ENCODE measurements around the gene SPATA25. TPM values are rescaled to one million over a fixed set of nuclear protein-coding genes. Genes with fewer than 3 reads are reported as not detected.
A peak's percentile ranks its signal among the peaks of the same experiment; 100 is the strongest.
"Not testable (repeated sequence)": the region's sequence is repeated elsewhere in the genome, so short reads cannot be mapped to it uniquely, and the experiment has no call there.

Gene SPATA25
- polyA plus RNA-seq, 3 donors from 2014 or later, result not detected

- peak overlapping the region in 2 of 6 donors; percentile 5 to 28 for H3K27ac Mint-ChIP-seq
- no peaks in the 10 kb centered on the region for H3K9me3 Mint-ChIP-seq
Measured at GRCh38 chr20:45908084-45908483, 20.7 kb upstream of the SPATA25 start.

GRCh38 chr20:45907219-45907948 lies 20.0 kb upstream of the SPATA25 start:
- Mint-ChIP-seq H3K4me1 (peaks cover 12 to 16% of the 10 kb centered on the region in 2 donors), H3K4me3 (no peak overlapping the region), H3K27ac (peak overlapping the region in 2 of 6 donors; percentile 5 to 60), H3K9me3 (no peaks in the 10 kb centered on the region), H3K36me3 (peaks cover 0 to 7% (median 0%) of the 10 kb centered on the region in 3 donors), H3K27me3 (ENCODE audit: low read depth in 3 of 3) (peaks cover 0 to 12% (median 6%) of the 10 kb centered on the region in 3 donors)
- DNase-seq, result no peak

More at GRCh38 chr20:45908084-45908483, 20.7 kb upstream of the SPATA25 start:
- peaks cover 0 to 7% (median 0%) of the 10 kb centered on the region in 3 donors for H3K36me3 Mint-ChIP-seq
- H3K27me3 Mint-ChIP-seq (ENCODE audit: low read depth in 3 of 3), result peaks cover 0 to 10% (median 6%) of the 10 kb centered on the region in 3 donors
- no peak overlapping the region for H3K4me3 Mint-ChIP-seq
- DNase-seq, result no peak
- H3K4me1 Mint-ChIP-seq, result peaks cover 13 to 16% of the 10 kb centered on the region in 2 donors

DNA sequence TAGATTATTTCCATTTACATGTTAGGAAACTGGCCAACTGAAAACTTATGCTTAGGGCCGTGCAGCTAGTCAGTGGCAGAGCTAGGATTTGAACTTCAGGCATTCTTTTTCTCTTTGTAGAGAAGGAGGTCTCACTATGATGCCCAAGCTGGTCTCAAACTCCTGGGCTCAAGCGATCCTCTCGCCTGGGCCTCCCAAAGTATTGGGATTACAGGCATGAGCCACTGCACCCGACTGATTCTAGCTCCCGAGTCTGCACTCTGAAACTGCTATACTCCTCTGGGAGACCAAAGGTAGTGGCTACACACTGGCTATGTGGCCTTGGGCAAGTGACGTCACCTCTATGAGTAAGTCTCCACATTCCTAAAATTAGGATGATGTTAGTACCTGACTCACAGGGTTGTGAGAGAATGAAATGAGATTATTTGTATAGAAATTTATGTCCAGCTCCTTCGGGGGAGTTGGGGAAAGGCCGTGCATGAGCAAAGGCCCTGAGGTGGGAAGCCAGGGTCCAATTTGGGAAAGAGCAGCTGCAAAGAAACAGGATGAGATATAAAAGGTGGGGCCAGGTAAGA lies 18.2 kb upstream of the SPATA25 start:
- Mint-ChIP-seq H3K27ac (no peak overlapping the region), H3K4me1 (peaks cover 1 to 3% of the 10 kb centered on the region in 2 donors)

GRCh38 chr20:45904583-45905504 lies 17.4 kb upstream of the SPATA25 start:
- Mint-ChIP-seq H3K4me3 (no peak overlapping the region), H3K4me1 (no peaks in the 10 kb centered on the region), H3K9me3 (no peaks in the 10 kb centered on the region), H3K27me3 (ENCODE audit: low read depth in 3 of 3) (peaks cover 0 to 6% (median 2%) of the 10 kb centered on the region in 3 donors), H3K27ac (no peak overlapping the region), H3K36me3 (peaks cover 0 to 7% (median 0%) of the 10 kb centered on the region in 3 donors)
- no peak for DNase-seq

More for the DNA sequence above, 18.2 kb upstream of the SPATA25 start:
- H3K27me3 Mint-ChIP-seq (ENCODE audit: low read depth in 3 of 3), result peaks cover 0 to 7% (median 4%) of the 10 kb centered on the region in 3 donors
- no peak for DNase-seq
- H3K9me3 Mint-ChIP-seq, result no peaks in the 10 kb centered on the region
- H3K36me3 Mint-ChIP-seq, result peaks cover 0 to 7% (median 0%) of the 10 kb centered on the region in 3 donors
- H3K4me3 Mint-ChIP-seq, result no peak overlapping the region

- no peak for DNase-seq
- no peak overlapping the region for H3K4me3 Mint-ChIP-seq
- no peaks in the 10 kb centered on the region for H3K4me1 Mint-ChIP-seq
- no peaks in the 10 kb centered on the region for H3K9me3 Mint-ChIP-seq
- no peak overlapping the region for H3K27ac Mint-ChIP-seq
- peaks cover 0 to 13% (median 12%) of the 10 kb centered on the region in 3 donors for H3K36me3 Mint-ChIP-seq
- peaks cover 0 to 4% (median 2%) of the 10 kb centered on the region in 3 donors for H3K27me3 Mint-ChIP-seq (ENCODE audit: low read depth in 3 of 3)
Measured at GRCh38 chr20:45902199-45902701, 14.8 kb upstream of the SPATA25 start.

- not testable (repeated sequence) for H3K9me3 Mint-ChIP-seq; H3K4me3 Mint-ChIP-seq; H3K27ac Mint-ChIP-seq; H3K4me1 Mint-ChIP-seq; DNase-seq; H3K27me3 Mint-ChIP-seq (ENCODE audit: low read depth in 3 of 3)
- peaks cover 0 to 17% (median 13%) of the 10 kb centered on the region in 3 donors for H3K36me3 Mint-ChIP-seq
Measured at GRCh38 chr20:45901332-45901731, 13.9 kb upstream of the SPATA25 start.

GRCh38 chr20:45899046-45899835 lies 11.8 kb upstream of the SPATA25 start:
- no peaks in the 10 kb centered on the region for H3K9me3 Mint-ChIP-seq
- no peak overlapping the region for H3K27ac Mint-ChIP-seq
- H3K4me1 Mint-ChIP-seq, result no peaks in the 10 kb centered on the region
- H3K4me3 Mint-ChIP-seq, result no peak overlapping the region
- DNase-seq, result no peak
- peaks cover 0 to 4% (median 2%) of the 10 kb centered on the region in 3 donors for H3K27me3 Mint-ChIP-seq (ENCODE audit: low read depth in 3 of 3)
- H3K36me3 Mint-ChIP-seq, result peaks cover under 1 to 19% (median 8%) of the 10 kb centered on the region in 3 donors

GRCh38 chr20:45898285-45898684 lies 10.9 kb upstream of the SPATA25 start:
- H3K27me3 Mint-ChIP-seq (ENCODE audit: low read depth in 3 of 3), result peaks cover 0 to 2% (median 2%) of the 10 kb centered on the region in 3 donors
- no peaks in the 10 kb centered on the region for H3K9me3 Mint-ChIP-seq
- peaks cover 1 to 3% of the 10 kb centered on the region in 2 donors for H3K4me1 Mint-ChIP-seq
- H3K27ac Mint-ChIP-seq, result no peak overlapping the region
- H3K36me3 Mint-ChIP-seq, result peaks cover 5 to 24% (median 12%) of the 10 kb centered on the region in 3 donors
- H3K4me3 Mint-ChIP-seq, result no peak overlapping the region
- DNase-seq, result no peak

GRCh38 chr20:45897692-45898091 lies 10.3 kb upstream of the SPATA25 start:
- Mint-ChIP-seq H3K4me3 (no peak overlapping the region), H3K27ac (no peak overlapping the region), H3K4me1 (peaks cover 7% of the 10 kb centered on the region in 2 donors), H3K36me3 (peaks cover 5 to 24% (median 12%) of the 10 kb centered on the region in 3 donors), H3K27me3 (ENCODE audit: low read depth in 3 of 3) (peaks cover 0 to 2% (median 2%) of the 10 kb centered on the region in 3 donors), H3K9me3 (no peaks in the 10 kb centered on the region)
- DNase-seq, result no peak

GRCh38 chr20:45897289-45897688 lies 9.9 kb upstream of the SPATA25 start:
- DNase-seq, result no peak
- Mint-ChIP-seq H3K4me3 (no peak overlapping the region), H3K36me3 (peaks cover 5 to 24% (median 12%) of the 10 kb centered on the region in 3 donors), H3K27me3 (ENCODE audit: low read depth in 3 of 3) (peaks cover 0 to 3% (median 2%) of the 10 kb centered on the region in 3 donors), H3K4me1 (peaks cover 11% of the 10 kb centered on the region in 2 donors), H3K27ac (no peak overlapping the region), H3K9me3 (no peaks in the 10 kb centered on the region)

DNA sequence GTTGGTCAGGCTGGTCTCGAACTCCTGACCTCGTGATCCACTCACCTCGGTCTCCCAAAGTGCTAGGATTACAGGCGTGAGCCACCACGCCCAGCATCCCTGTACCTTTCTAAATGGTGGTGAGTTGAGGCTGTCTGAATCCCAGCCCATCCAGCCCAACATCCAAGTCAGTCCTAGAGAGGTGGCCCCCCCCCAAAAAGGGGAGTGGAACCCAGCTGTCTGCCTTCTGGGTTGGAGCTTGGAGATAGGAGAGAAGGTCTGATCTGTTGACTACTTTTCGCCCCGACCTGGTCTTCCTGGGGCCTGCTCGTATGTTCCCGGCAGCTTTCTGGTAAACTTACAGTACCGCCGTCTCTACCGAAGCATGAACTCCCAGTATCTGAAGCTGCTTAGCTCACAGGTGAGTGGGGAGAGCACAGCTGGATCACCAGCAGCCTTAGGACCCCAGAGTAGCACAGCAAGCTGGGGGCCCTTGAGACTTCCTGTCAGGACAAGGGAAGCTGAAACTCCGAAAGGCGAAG lies 9.3 kb upstream of the SPATA25 start:
- H3K4me1 Mint-ChIP-seq, result peaks cover 15 to 16% of the 10 kb centered on the region in 2 donors
- H3K36me3 Mint-ChIP-seq, result peaks cover 5 to 24% (median 12%) of the 10 kb centered on the region in 3 donors
- H3K9me3 Mint-ChIP-seq, result no peaks in the 10 kb centered on the region
- no peak overlapping the region for H3K27ac Mint-ChIP-seq
- H3K27me3 Mint-ChIP-seq (ENCODE audit: low read depth in 3 of 3), result peaks cover 0 to 3% (median 2%) of the 10 kb centered on the region in 3 donors
- H3K4me3 Mint-ChIP-seq, result no peak overlapping the region
- no peak for DNase-seq

DNA sequence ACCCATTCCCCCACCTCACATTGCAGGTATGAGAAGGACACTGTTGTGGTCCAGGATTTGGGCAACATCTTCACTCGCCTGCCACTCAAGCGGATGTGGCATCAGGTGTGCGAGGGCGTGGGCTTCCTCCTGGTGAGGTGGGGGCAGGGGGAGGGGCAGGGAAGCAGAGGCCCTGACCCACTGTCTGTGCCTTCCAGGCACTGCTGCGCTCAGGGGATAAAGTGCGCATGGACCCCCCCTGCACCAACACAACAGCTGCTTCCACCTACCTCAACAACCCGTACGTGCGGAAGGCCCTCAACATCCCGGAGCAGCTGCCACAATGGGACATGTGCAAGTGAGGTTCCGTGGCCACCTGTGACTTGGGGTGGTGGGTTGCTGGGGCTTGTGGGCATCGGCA lies 7.4 kb upstream of the SPATA25 start:
- H3K4me3 Mint-ChIP-seq, result no peak overlapping the region

More for the DNA sequence above, 7.4 kb upstream of the SPATA25 start:
- Mint-ChIP-seq H3K4me1 (peaks cover 21 to 25% of the 10 kb centered on the region in 2 donors), H3K9me3 (no peaks in the 10 kb centered on the region), H3K36me3 (peaks cover 5 to 24% (median 12%) of the 10 kb centered on the region in 3 donors), H3K27ac (no peak overlapping the region), H3K27me3 (ENCODE audit: low read depth in 3 of 3) (peaks cover 2 to 6% (median 3%) of the 10 kb centered on the region in 3 donors)
- no peak for DNase-seq

All from immature natural killer cell (primary cell).